ENCODE data around the gene CASP2.

GRCh38 chr7:143258831-143259230, 29.3 kb upstream of the CASP2 start:
- TF ChIP-seq CTCF (IDR thresholded peaks at IDR 0.05) (no peak), POLR2A (IDR thresholded peaks at IDR 0.05) (no peak)
